ENCODE data around the gene STAT5A.

- TF ChIP-seq CTCF (IDR thresholded peaks at IDR 0.05): no peak
- no peak for TF ChIP-seq POLR2A (IDR thresholded peaks at IDR 0.05)
Measured at GRCh38 chr17:42358434-42358833, 70.1 kb downstream of the STAT5A start.
